ENCODE data around the gene SGTB.

GRCh38 chr5:65753189-65753588, 31.3 kb upstream of the SGTB start:
- TF ChIP-seq EGR1 (IDR thresholded peaks at IDR 0.05; ENCODE audit: borderline replicate concordance, low read depth, low read length) (no peak), CTCF (IDR thresholded peaks at IDR 0.05; ENCODE audit: control extremely low read depth in 1 of 3, insufficient read depth in 1 of 3, low read depth in 1 of 3, low read length in 3 of 3) (no peak), EZH2 (IDR thresholded peaks at IDR 0.05; ENCODE audit: low read depth, low read length, severe bottlenecking) (no peak), BRCA1 (IDR thresholded peaks at IDR 0.05; ENCODE audit: low read depth, low read length) (no peak), POLR2A (IDR thresholded peaks at IDR 0.05; ENCODE audit: control extremely low read depth in 1 of 2, low read depth in 2 of 2, low read length in 2 of 2) (no peak), CBX8 (IDR thresholded peaks at IDR 0.05; ENCODE audit: borderline replicate concordance, low read depth, low read length) (no peak), YY1 (IDR thresholded peaks at IDR 0.05; ENCODE audit: low read depth, low read length) (no peak), FOSL1 (IDR thresholded peaks at IDR 0.05; ENCODE audit: insufficient read depth, low read depth, low read length) (no peak), SP1 (IDR thresholded peaks at IDR 0.05; ENCODE audit: low read depth, low read length) (no peak), EP300 (IDR thresholded peaks at IDR 0.05; ENCODE audit: borderline replicate concordance in 1 of 2, low read depth in 2 of 2, low read length in 2 of 2) (no peak)
- TF ChIP-seq, protein P1, sequence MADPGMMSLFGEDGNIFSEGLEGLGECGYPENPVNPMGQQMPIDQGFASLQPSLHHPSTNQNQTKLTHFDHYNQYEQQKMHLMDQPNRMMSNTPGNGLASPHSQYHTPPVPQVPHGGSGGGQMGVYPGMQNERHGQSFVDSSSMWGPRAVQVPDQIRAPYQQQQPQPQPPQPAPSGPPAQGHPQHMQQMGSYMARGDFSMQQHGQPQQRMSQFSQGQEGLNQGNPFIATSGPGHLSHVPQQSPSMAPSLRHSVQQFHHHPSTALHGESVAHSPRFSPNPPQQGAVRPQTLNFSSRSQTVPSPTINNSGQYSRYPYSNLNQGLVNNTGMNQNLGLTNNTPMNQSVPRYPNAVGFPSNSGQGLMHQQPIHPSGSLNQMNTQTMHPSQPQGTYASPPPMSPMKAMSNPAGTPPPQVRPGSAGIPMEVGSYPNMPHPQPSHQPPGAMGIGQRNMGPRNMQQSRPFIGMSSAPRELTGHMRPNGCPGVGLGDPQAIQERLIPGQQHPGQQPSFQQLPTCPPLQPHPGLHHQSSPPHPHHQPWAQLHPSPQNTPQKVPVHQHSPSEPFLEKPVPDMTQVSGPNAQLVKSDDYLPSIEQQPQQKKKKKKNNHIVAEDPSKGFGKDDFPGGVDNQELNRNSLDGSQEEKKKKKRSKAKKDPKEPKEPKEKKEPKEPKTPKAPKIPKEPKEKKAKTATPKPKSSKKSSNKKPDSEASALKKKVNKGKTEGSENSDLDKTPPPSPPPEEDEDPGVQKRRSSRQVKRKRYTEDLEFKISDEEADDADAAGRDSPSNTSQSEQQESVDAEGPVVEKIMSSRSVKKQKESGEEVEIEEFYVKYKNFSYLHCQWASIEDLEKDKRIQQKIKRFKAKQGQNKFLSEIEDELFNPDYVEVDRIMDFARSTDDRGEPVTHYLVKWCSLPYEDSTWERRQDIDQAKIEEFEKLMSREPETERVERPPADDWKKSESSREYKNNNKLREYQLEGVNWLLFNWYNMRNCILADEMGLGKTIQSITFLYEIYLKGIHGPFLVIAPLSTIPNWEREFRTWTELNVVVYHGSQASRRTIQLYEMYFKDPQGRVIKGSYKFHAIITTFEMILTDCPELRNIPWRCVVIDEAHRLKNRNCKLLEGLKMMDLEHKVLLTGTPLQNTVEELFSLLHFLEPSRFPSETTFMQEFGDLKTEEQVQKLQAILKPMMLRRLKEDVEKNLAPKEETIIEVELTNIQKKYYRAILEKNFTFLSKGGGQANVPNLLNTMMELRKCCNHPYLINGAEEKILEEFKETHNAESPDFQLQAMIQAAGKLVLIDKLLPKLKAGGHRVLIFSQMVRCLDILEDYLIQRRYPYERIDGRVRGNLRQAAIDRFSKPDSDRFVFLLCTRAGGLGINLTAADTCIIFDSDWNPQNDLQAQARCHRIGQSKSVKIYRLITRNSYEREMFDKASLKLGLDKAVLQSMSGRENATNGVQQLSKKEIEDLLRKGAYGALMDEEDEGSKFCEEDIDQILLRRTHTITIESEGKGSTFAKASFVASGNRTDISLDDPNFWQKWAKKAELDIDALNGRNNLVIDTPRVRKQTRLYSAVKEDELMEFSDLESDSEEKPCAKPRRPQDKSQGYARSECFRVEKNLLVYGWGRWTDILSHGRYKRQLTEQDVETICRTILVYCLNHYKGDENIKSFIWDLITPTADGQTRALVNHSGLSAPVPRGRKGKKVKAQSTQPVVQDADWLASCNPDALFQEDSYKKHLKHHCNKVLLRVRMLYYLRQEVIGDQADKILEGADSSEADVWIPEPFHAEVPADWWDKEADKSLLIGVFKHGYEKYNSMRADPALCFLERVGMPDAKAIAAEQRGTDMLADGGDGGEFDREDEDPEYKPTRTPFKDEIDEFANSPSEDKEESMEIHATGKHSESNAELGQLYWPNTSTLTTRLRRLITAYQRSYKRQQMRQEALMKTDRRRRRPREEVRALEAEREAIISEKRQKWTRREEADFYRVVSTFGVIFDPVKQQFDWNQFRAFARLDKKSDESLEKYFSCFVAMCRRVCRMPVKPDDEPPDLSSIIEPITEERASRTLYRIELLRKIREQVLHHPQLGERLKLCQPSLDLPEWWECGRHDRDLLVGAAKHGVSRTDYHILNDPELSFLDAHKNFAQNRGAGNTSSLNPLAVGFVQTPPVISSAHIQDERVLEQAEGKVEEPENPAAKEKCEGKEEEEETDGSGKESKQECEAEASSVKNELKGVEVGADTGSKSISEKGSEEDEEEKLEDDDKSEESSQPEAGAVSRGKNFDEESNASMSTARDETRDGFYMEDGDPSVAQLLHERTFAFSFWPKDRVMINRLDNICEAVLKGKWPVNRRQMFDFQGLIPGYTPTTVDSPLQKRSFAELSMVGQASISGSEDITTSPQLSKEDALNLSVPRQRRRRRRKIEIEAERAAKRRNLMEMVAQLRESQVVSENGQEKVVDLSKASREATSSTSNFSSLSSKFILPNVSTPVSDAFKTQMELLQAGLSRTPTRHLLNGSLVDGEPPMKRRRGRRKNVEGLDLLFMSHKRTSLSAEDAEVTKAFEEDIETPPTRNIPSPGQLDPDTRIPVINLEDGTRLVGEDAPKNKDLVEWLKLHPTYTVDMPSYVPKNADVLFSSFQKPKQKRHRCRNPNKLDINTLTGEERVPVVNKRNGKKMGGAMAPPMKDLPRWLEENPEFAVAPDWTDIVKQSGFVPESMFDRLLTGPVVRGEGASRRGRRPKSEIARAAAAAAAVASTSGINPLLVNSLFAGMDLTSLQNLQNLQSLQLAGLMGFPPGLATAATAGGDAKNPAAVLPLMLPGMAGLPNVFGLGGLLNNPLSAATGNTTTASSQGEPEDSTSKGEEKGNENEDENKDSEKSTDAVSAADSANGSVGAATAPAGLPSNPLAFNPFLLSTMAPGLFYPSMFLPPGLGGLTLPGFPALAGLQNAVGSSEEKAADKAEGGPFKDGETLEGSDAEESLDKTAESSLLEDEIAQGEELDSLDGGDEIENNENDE (IDR thresholded peaks at IDR 0.05; ENCODE audit: insufficient replicate concordance, low read length), result no peak
